SK-N-SH (cell line): ENCODE measurements around the gene DCHS2. TPM values are rescaled to one million over a fixed set of nuclear protein-coding genes. Genes with fewer than 3 reads are reported as not detected.

Experiments used
- CTCF ChIA-PET: fragments of 300-600, 350-600 bp; formaldehyde crosslinking; extraction: SDS; loops from one replicate; lab custom pipeline; 2021; lab: Yijun Ruan, JAX
- POLR2A ChIA-PET: fragments of 350-600 bp; sonication (Branson Sonifier 250); formaldehyde crosslinking; extraction: SDS; loops from one replicate; lab custom pipeline; 2020; ENCODE audit warnings: antibody characterized with exemption, inconsistent platforms; lab: Yijun Ruan, JAX
- DNase-seq: peaks from one replicate; pipeline ENCODE4 v3.0.0; 2012
- H2AFZ ChIP-seq: fragments of 200-600 bp; sonication (generic); 2 replicates; pipeline ENCODE4 v1.8.1; 2016; ENCODE audit warnings: antibody characterized with exemption, mild to moderate bottlenecking, low read depth
- H3F3A ChIP-seq: fragments of 200-600 bp; sonication (generic); replicated peaks from 2 replicates; pipeline ENCODE3; 2016; ENCODE audit warnings: antibody characterized with exemption, mild to moderate bottlenecking; ENCODE audit not compliant: insufficient read depth
- H3K27ac ChIP-seq, 2 experiments: fragments of 200-500 bp in 1 of 2; fragments of 200-600 bp in 1 of 2; sonication (Bioruptor generic) in 1 of 2; sonication (generic), shearing (Covaris generic) in 1 of 2; 2 replicates each; pipeline versions ENCODE4 v1.5.1 to v1.6.1; 2014 to 2016; ENCODE audit warnings: low read depth in 2 of 2, inconsistent platforms in 1 of 2, low read length in 1 of 2, mild to moderate bottlenecking in 1 of 2, mixed read lengths in 1 of 2
- H3K27me3 ChIP-seq: fragments of 200-600 bp; sonication (generic), shearing (Covaris generic); 2 replicates; pipeline ENCODE4 v1.6.1; 2016; ENCODE audit warnings: mixed run types; ENCODE audit not compliant: insufficient read depth
- H3K36me3 ChIP-seq, 2 experiments: fragments of 200-500 bp in 1 of 2; fragments of 200-600 bp in 1 of 2; sonication (Bioruptor generic) in 1 of 2; sonication (generic) in 1 of 2; replicated peaks in 1 of 2; 2 replicates each; pipeline versions ENCODE3 to v1.5.1; 2014 to 2016; ENCODE audit warnings: low read length in 1 of 2, mild to moderate bottlenecking in 1 of 2; ENCODE audit not compliant: insufficient read depth in 2 of 2, control insufficient read depth in 1 of 2
- H3K4me1 ChIP-seq, 2 experiments: fragments of 200-500 bp in 1 of 2; fragments of 200-600 bp in 1 of 2; sonication (Bioruptor generic) in 1 of 2; sonication (generic), shearing (Covaris generic) in 1 of 2; 2 replicates each; pipeline versions ENCODE4 v1.5.1 to v1.6.1; 2014 to 2016; ENCODE audit warnings: low read depth in 1 of 2, low read length in 1 of 2, mixed run types in 1 of 2; ENCODE audit not compliant: insufficient read depth in 2 of 2, control insufficient read depth in 1 of 2
- H3K4me2 ChIP-seq: fragments of 200-600 bp; sonication (generic), shearing (Covaris generic); 2 replicates; pipeline ENCODE4 v1.6.1; 2017; ENCODE audit warnings: mixed run types
- H3K4me3 ChIP-seq, 2 experiments: fragments of 200-500 bp in 1 of 2; fragments of 200-600 bp in 1 of 2; sonication (Bioruptor generic) in 1 of 2; sonication (generic), shearing (Covaris generic) in 1 of 2; 2 replicates each; pipeline versions ENCODE4 v1.5.1 to v1.8.1; 2014 to 2016; ENCODE audit warnings: low read depth in 2 of 2, inconsistent platforms in 1 of 2, low read length in 1 of 2, mild to moderate bottlenecking in 1 of 2, mixed read lengths in 1 of 2, moderate library complexity in 1 of 2
- H3K79me2 ChIP-seq: fragments of 200-600 bp; sonication (generic); 2 replicates; pipeline ENCODE4 v1.8.1; 2017; ENCODE audit warnings: mild to moderate bottlenecking; ENCODE audit not compliant: insufficient read depth
- H3K9ac ChIP-seq: fragments of 200-600 bp; sonication (generic); 2 replicates; pipeline ENCODE4 v1.6.1; 2017; ENCODE audit warnings: mixed run types
- H3K9me2 ChIP-seq: fragments of 200-600 bp; sonication (generic); 2 replicates; pipeline ENCODE4 v1.6.1; 2017; ENCODE audit warnings: mixed run types
- H3K9me3 ChIP-seq: fragments of 200-600 bp; sonication (generic); 2 replicates; pipeline ENCODE4 v1.6.1; 2017; ENCODE audit warnings: mixed run types, mild to moderate bottlenecking, moderate library complexity
- H4K20me1 ChIP-seq: fragments of 200-600 bp; sonication (generic); 2 replicates; pipeline ENCODE4 v1.6.1; 2017; ENCODE audit warnings: mild to moderate bottlenecking, mixed run types; ENCODE audit not compliant: insufficient read depth
- CHD2 ChIP-seq: fragments of 150-350 bp; IDR thresholded peaks from 2 replicates; pipeline ENCODE4 v1.6.1; 2018; ENCODE audit warnings: low read length; ENCODE audit not compliant: partially characterized antibody
- EZH2phosphoT487 ChIP-seq: fragments of 200-600 bp; sonication (generic); IDR thresholded peaks from 2 replicates; pipeline ENCODE4 v1.6.1; 2017; ENCODE audit warnings: low read depth, mixed run types, mild to moderate bottlenecking, antibody characterized with exemption, moderate library complexity, borderline replicate concordance
- FOSL2 ChIP-seq: IDR thresholded peaks from 2 replicates; pipeline ENCODE4 v1.4.0; 2012; ENCODE audit warnings: low read depth, mild to moderate bottlenecking, moderate library complexity, borderline replicate concordance
- GATA2 ChIP-seq: sonication (generic); formaldehyde crosslinking; IDR thresholded peaks from 2 replicates; pipeline ENCODE4 v1.5.0; 2020; ENCODE audit warnings: mild to moderate bottlenecking, missing genetic modification reagents
- MEF2A ChIP-seq: IDR thresholded peaks from 2 replicates; pipeline ENCODE4 v1.4.0; 2012; ENCODE audit warnings: low read depth, borderline replicate concordance
- NRF1 ChIP-seq: IDR thresholded peaks from 2 replicates; pipeline ENCODE4 v1.6.1; 2012; ENCODE audit warnings: low read depth, mild to moderate bottlenecking, low read length
- RXRA ChIP-seq: IDR thresholded peaks from 2 replicates; pipeline ENCODE4 v1.4.0; 2012; ENCODE audit warnings: low read depth, mild to moderate bottlenecking, borderline replicate concordance
- SIN3A ChIP-seq: IDR thresholded peaks from 2 replicates; pipeline ENCODE4 v1.6.1; 2012; ENCODE audit warnings: low read depth, mild to moderate bottlenecking, low read length, moderate library complexity, borderline replicate concordance
- TCF12 ChIP-seq: IDR thresholded peaks from 2 replicates; pipeline ENCODE4 v1.4.0; 2012
- TEAD4 ChIP-seq: IDR thresholded peaks from 2 replicates; pipeline ENCODE4 v1.4.0; 2012; ENCODE audit warnings: mild to moderate bottlenecking, borderline replicate concordance; ENCODE audit not compliant: insufficient read depth
- YY1 ChIP-seq: IDR thresholded peaks from 2 replicates; pipeline ENCODE4 v1.4.0; 2012; ENCODE audit warnings: low read depth, mild to moderate bottlenecking
- ZBTB33 ChIP-seq: IDR thresholded peaks from 2 replicates; pipeline ENCODE4 v1.4.0; 2012; ENCODE audit warnings: low read depth, borderline replicate concordance
- WGBS: methylation state at CpG from one replicate; pipeline ENCODE4 v1.1.6; 2017; ENCODE audit warnings: low lambda C conversion rate; 5-methylcytosine and 5-hydroxymethylcytosine counted together
- polyA plus RNA-seq, 3 experiments: library from polyadenylated mRNA; depleted of rRNA; stranded (reverse); fragments of >200 nt; gene quantifications; 2 replicates each; pipeline ENCODE4 v1.2.3, GENCODE V29; 2012
- TF ChIP-seq, protein P1 (sequence below): IDR thresholded peaks from 2 replicates; pipeline ENCODE4 v1.6.1; 2012; ENCODE audit warnings: mild to moderate bottlenecking, low read depth, low read length, moderate library complexity
- TF ChIP-seq, protein P2 (sequence below): fragments of 150-350 bp; IDR thresholded peaks from 2 replicates; pipeline ENCODE4 v1.6.1; 2017; ENCODE audit warnings: antibody characterized with exemption, low read length, low read depth, borderline replicate concordance
- TF ChIP-seq, protein P3 (sequence below): IDR thresholded peaks from 2 replicates; pipeline ENCODE4; 2012

DCHS2 gene
- polyA plus RNA-seq, 1 of the 3 experiments (the other 2 are of a cell fraction) = not detected

DNA sequence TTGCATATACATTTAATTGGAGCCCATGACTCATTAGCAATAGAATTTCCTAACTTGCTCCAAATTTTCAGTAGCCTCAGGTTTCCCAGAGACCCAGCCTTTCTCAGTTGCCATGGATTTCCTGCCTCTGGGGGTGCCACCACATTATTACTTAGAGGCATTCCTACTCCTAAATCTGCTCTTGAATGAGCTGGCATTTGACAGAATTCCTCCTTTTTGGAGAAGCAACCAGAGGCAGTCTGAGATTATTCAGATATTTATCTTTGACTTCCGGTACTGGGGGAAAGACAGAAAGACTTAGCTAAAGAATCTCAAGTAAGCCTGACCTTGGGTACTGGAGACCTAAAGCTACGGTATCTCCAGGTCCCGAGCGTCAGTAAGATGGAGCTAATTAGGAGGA is 76.3 kb downstream of the DCHS2 start:
- CTCF ChIA-PET = interaction anchor here (1.5 to 1.9 kb wide), 2 partner anchors 10 to 45 kb away, joined by 3 to 10 read pairs; no protein-coding TSS in a partner anchor
- H3K27ac ChIP-seq = no peak overlapping the region
- H3F3A ChIP-seq = no peaks in the 10 kb centered on the region

GRCh38 chr4:154414796-154415195 is 76.8 kb downstream of the DCHS2 start:
- Histone ChIP-seq H3K27me3 (peaks cover 20% of the 10 kb centered on the region; the same call in 1 of the 2 replicates), H3K79me2 (no peaks in the 10 kb centered on the region), H3K4me2 (no peak overlapping the region), H2AFZ (no peak overlapping the region), H3K4me1 (peaks cover 0 to 6% of the 10 kb centered on the region in 2 experiments; a peak in 1 of 4 replicates), H3K9me2 (no peaks in the 10 kb centered on the region), H3K9me3 (no peaks in the 10 kb centered on the region), H3F3A (no peaks in the 10 kb centered on the region), H3K9ac (no peak overlapping the region), H4K20me1 (no peaks in the 10 kb centered on the region), H3K36me3 (no peaks in the 10 kb centered on the region), H3K4me3 (no peak overlapping the region), H3K27ac (no peak overlapping the region)
- TF ChIP-seq EZH2phosphoT487 (no peak), NRF1 (no peak), FOSL2 (no peak), TCF12 (no peak), RXRA (no peak), TEAD4 (no peak), GATA2 (no peak)
- TF ChIP-seq, protein P1, sequence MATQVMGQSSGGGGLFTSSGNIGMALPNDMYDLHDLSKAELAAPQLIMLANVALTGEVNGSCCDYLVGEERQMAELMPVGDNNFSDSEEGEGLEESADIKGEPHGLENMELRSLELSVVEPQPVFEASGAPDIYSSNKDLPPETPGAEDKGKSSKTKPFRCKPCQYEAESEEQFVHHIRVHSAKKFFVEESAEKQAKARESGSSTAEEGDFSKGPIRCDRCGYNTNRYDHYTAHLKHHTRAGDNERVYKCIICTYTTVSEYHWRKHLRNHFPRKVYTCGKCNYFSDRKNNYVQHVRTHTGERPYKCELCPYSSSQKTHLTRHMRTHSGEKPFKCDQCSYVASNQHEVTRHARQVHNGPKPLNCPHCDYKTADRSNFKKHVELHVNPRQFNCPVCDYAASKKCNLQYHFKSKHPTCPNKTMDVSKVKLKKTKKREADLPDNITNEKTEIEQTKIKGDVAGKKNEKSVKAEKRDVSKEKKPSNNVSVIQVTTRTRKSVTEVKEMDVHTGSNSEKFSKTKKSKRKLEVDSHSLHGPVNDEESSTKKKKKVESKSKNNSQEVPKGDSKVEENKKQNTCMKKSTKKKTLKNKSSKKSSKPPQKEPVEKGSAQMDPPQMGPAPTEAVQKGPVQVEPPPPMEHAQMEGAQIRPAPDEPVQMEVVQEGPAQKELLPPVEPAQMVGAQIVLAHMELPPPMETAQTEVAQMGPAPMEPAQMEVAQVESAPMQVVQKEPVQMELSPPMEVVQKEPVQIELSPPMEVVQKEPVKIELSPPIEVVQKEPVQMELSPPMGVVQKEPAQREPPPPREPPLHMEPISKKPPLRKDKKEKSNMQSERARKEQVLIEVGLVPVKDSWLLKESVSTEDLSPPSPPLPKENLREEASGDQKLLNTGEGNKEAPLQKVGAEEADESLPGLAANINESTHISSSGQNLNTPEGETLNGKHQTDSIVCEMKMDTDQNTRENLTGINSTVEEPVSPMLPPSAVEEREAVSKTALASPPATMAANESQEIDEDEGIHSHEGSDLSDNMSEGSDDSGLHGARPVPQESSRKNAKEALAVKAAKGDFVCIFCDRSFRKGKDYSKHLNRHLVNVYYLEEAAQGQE = no peak
- ChIA-PET CTCF (no interaction called here), POLR2A (no interaction called here)
- WGBS = 36% methylated on average over 3 of the region's 3 CpGs
- DNase-seq = no peak

More for the DNA sequence above, 76.3 kb downstream of the DCHS2 start:
- DNase-seq = no peak
- Histone ChIP-seq H3K9ac (no peak overlapping the region), H3K4me2 (no peak overlapping the region), H3K27me3 (peaks cover 20% of the 10 kb centered on the region; the same call in 1 of the 2 replicates), H3K79me2 (no peaks in the 10 kb centered on the region), H3K4me3 (no peak overlapping the region), H3K9me3 (no peaks in the 10 kb centered on the region), H3K4me1 (peaks cover 0 to 6% of the 10 kb centered on the region in 2 experiments; a peak in 1 of 4 replicates), H3K9me2 (no peaks in the 10 kb centered on the region), H4K20me1 (no peaks in the 10 kb centered on the region), H3K36me3 (no peaks in the 10 kb centered on the region), H2AFZ (no peak overlapping the region)
- TF ChIP-seq CHD2 (no peak), NRF1 (no peak), MEF2A (no peak), GATA2 (no peak), YY1 (no peak), SIN3A (no peak), ZBTB33 (no peak), EZH2phosphoT487 (no peak), TCF12 (no peak), FOSL2 (no peak)
- TF ChIP-seq, protein P2, sequence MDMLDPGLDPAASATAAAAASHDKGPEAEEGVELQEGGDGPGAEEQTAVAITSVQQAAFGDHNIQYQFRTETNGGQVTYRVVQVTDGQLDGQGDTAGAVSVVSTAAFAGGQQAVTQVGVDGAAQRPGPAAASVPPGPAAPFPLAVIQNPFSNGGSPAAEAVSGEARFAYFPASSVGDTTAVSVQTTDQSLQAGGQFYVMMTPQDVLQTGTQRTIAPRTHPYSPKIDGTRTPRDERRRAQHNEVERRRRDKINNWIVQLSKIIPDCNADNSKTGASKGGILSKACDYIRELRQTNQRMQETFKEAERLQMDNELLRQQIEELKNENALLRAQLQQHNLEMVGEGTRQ = no peak
- TF ChIP-seq, protein P3, sequence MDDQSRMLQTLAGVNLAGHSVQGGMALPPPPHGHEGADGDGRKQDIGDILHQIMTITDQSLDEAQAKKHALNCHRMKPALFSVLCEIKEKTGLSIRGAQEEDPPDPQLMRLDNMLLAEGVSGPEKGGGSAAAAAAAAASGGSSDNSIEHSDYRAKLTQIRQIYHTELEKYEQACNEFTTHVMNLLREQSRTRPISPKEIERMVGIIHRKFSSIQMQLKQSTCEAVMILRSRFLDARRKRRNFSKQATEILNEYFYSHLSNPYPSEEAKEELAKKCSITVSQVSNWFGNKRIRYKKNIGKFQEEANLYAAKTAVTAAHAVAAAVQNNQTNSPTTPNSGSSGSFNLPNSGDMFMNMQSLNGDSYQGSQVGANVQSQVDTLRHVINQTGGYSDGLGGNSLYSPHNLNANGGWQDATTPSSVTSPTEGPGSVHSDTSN = no peak
- POLR2A ChIA-PET = no interaction called here
- 3% methylated on average over 4 of the region's 4 CpGs for WGBS
